ENCODE measurements around the gene MCM5. TPM values are rescaled to one million over a fixed set of nuclear protein-coding genes. Genes with fewer than 3 reads are reported as not detected.
A peak's percentile ranks its signal among the peaks of the same experiment; 100 is the strongest.

The MCM5 gene
- total and polyA plus RNA-seq, 2 of the 13 experiments (the other 11 are each of a cell fraction or from before 2014, with no cell fraction given): 40.2 to 93.5 TPM

DNA sequence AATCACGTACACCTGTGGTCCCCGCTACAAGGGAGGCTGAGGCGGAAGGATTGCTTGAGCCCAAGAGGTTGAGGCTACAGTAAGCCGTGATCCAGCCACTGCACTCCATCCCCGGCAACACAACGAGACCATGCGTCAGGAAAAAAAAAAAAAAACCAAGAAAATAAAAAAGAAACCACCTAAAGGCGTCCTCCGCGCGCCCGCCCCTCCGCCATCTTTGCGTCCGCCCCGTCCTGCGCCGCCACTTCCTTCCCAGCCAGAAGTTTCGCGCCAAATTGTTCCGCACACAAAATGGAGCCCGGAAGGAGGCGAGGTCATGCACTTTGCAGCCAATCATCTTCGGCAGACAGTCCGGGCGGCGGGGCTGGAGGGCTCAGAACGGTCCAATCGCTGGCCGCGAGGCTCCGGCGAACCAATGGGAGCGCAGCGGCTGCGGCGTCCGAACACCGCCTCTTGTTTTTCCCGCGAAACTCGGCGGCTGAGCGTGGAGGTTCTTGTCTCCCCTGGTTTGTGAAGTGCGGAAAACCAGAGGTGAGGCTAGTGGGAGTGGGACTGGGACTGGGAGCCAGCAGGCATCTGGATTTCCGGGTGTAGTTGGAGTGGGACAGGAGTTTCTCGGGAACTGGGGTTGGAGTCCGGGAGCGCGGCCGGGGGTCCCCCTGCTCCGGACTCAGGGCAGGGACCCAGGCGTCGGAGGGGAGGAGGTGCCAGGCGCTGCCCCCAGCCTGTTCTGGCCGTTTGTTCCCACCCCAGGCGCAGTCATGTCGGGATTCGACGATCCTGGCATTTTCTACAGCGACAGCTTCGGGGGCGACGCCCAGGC lies at the start of gene MCM5 (continued):
- no peak for TF ChIP-seq ATF4 (CRISPR knock-in tag; IDR thresholded peaks at IDR 0.05)
- no peak for TF ChIP-seq BRCA1 (CRISPR knock-in tag; IDR thresholded peaks at IDR 0.05)
- peak; percentile 79; the same call in 1 of the 2 replicates for TF ChIP-seq ZSCAN31 (CRISPR knock-in tag; IDR thresholded peaks at IDR 0.05; ENCODE audit: low read depth)
- TF ChIP-seq SIX1 (CRISPR knock-in tag; IDR thresholded peaks at IDR 0.05; ENCODE audit: borderline replicate concordance): no peak
- TF ChIP-seq, protein P1, sequence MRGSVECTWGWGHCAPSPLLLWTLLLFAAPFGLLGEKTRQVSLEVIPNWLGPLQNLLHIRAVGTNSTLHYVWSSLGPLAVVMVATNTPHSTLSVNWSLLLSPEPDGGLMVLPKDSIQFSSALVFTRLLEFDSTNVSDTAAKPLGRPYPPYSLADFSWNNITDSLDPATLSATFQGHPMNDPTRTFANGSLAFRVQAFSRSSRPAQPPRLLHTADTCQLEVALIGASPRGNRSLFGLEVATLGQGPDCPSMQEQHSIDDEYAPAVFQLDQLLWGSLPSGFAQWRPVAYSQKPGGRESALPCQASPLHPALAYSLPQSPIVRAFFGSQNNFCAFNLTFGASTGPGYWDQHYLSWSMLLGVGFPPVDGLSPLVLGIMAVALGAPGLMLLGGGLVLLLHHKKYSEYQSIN (CRISPR knock-in tag; IDR thresholded peaks at IDR 0.05; ENCODE audit: borderline replicate concordance): no peak
- no peak for TF ChIP-seq ZNF652 (CRISPR knock-in tag; IDR thresholded peaks at IDR 0.05; ENCODE audit: borderline replicate concordance, low read depth)
- 0 out of 2 replicates have a peak, but pooled peaks have one; percentile 36 for TF ChIP-seq SRY (CRISPR knock-in tag; IDR thresholded peaks at IDR 0.05)
- peak; percentile 90; the same call in 1 of the 2 replicates for TF ChIP-seq ZNF605 (CRISPR knock-in tag; IDR thresholded peaks at IDR 0.05)
- 0 out of 2 replicates have a peak, but pooled peaks have one; percentile 71 for TF ChIP-seq KLF9 (CRISPR knock-in tag; IDR thresholded peaks at IDR 0.05; ENCODE audit: low read depth)
- 0 out of 2 replicates have a peak, but pooled peaks have one; percentile 7 for TF ChIP-seq NCOA2 (CRISPR knock-in tag; IDR thresholded peaks at IDR 0.05)
- no peak for TF ChIP-seq ZSCAN29 (CRISPR knock-in tag; conservative IDR thresholded peaks at IDR 0.05)
- TF ChIP-seq ZFAT (CRISPR knock-in tag; conservative IDR thresholded peaks at IDR 0.05): 0 out of 2 replicates have a peak, but pooled peaks have one; percentile 27
- TF ChIP-seq HIVEP1 (CRISPR knock-in tag; IDR thresholded peaks at IDR 0.05): peak; percentile 72
- TF ChIP-seq SPEN (CRISPR knock-in tag; IDR thresholded peaks at IDR 0.05; ENCODE audit: low read depth): peak; percentile 66; the same call in 1 of the 2 replicates
- TF ChIP-seq, protein P2, sequence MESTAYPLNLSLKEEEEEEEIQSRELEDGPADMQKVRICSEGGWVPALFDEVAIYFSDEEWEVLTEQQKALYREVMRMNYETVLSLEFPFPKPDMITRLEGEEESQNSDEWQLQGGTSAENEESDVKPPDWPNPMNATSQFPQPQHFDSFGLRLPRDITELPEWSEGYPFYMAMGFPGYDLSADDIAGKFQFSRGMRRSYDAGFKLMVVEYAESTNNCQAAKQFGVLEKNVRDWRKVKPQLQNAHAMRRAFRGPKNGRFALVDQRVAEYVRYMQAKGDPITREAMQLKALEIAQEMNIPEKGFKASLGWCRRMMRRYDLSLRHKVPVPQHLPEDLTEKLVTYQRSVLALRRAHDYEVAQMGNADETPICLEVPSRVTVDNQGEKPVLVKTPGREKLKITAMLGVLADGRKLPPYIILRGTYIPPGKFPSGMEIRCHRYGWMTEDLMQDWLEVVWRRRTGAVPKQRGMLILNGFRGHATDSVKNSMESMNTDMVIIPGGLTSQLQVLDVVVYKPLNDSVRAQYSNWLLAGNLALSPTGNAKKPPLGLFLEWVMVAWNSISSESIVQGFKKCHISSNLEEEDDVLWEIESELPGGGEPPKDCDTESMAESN (CRISPR knock-in tag; conservative IDR thresholded peaks at IDR 0.05): peak; percentile 84; the same call in 1 of the 2 replicates
- TF ChIP-seq MLLT10 (CRISPR knock-in tag; IDR thresholded peaks at IDR 0.05): no peak
- TF ChIP-seq RBFOX2 (IDR thresholded peaks at IDR 0.05; ENCODE audit: low read depth, low read length): peak; percentile 69
- peak; percentile 97 for TF ChIP-seq YY1 (IDR thresholded peaks at IDR 0.05; ENCODE audit: insufficient read depth, insufficient replicate concordance, low read depth, low read length)
- peak; percentile 89 for TF ChIP-seq ELF4 (CRISPR knock-in tag; IDR thresholded peaks at IDR 0.05; ENCODE audit: borderline replicate concordance)
- peak; percentile 94 for TF ChIP-seq CCDC6 (CRISPR knock-in tag; IDR thresholded peaks at IDR 0.05)
- no peak for TF ChIP-seq NFE2L2 (IDR thresholded peaks at IDR 0.05; ENCODE audit: low read length)
- TF ChIP-seq THAP9 (CRISPR knock-in tag; IDR thresholded peaks at IDR 0.05; ENCODE audit: borderline replicate concordance): peak; percentile 85
- no peak for TF ChIP-seq ZEB1 (IDR thresholded peaks at IDR 0.05; ENCODE audit: insufficient replicate concordance, low read depth)

All from HepG2 (cell line).